PC-3 (cell line): ENCODE results near the gene LRRC51. TPM values are rescaled to one million over a fixed set of nuclear protein-coding genes. Genes with fewer than 3 reads are reported as not detected.
A peak's percentile ranks its signal among the peaks of the same experiment; 100 is the strongest.

Experiments used
- ATAC-seq: fragments of 200-7000 bp; cut with Tn5 transposase; 2 replicates; pipeline ENCODE4 v1.9.1; 2020; ENCODE audit warnings: mild to moderate bottlenecking, moderate library complexity
- Bru-seq: library from RNA; stranded (reverse); fragments of 400-500 nt; gene quantifications from one replicate; lab custom pipeline; 2021; lab: Mats Ljungman, UMichigan
- BruChase-seq, 2 experiments: library from RNA; stranded (reverse); fragments of 400-500 nt; gene quantifications; one replicate each; lab custom pipeline; 2021; lab: Mats Ljungman, UMichigan
- BruUV-seq: library from RNA; stranded (reverse); fragments of 400-500 nt; replicated peaks from 2 replicates; lab custom pipeline; 2021; lab: Mats Ljungman, UMichigan
- CTCF ChIA-PET: fragments of 300-600 bp; sonication (Branson Sonifier 250); formaldehyde crosslinking; loops from one replicate; lab custom pipeline; 2022; ENCODE audit warnings: antibody characterized with exemption; lab: Charles Lee
- POLR2A ChIA-PET: fragments of 300-600 bp; sonication (Branson Sonifier 250); formaldehyde crosslinking; loops from one replicate; lab custom pipeline; 2022; ENCODE audit warnings: antibody characterized with exemption; ENCODE audit not compliant: unreplicated experiment; lab: Charles Lee
- DNase-seq: peaks from one replicate; pipeline ENCODE4 v3.0.0-alpha.2; 2015
- H2AFZ ChIP-seq: fragments of 300-600 bp; sonication (generic); 2 replicates; pipeline ENCODE4 v1.6.0; 2016; ENCODE audit warnings: antibody characterized with exemption, low read length
- H3F3A ChIP-seq: fragments of 300-600 bp; sonication (generic); one replicate; pipeline ENCODE4 v1.6.0; 2017; ENCODE audit warnings: antibody characterized with exemption, low read length, control low read depth, mild to moderate bottlenecking; ENCODE audit not compliant: unreplicated experiment
- H3K27ac ChIP-seq: fragments of 300-600 bp; sonication (generic); 2 replicates; pipeline ENCODE4 v1.5.1; 2016; ENCODE audit warnings: mild to moderate bottlenecking, low read length
- H3K27me3 ChIP-seq: fragments of 300-600 bp; sonication (generic); 2 replicates; pipeline ENCODE4 v1.6.1; 2016; ENCODE audit warnings: low read length, mixed read lengths
- H3K36me3 ChIP-seq: fragments of 300-600 bp; sonication (generic); 2 replicates; pipeline ENCODE4 v1.6.1; 2016; ENCODE audit warnings: low read depth, mixed run types, low read length, mixed read lengths
- H3K4me1 ChIP-seq: fragments of 300-600 bp; sonication (generic); 2 replicates; pipeline ENCODE4 v1.5.1; 2016; ENCODE audit warnings: low read length; ENCODE audit not compliant: insufficient read depth
- H3K4me2 ChIP-seq: fragments of 300-600 bp; sonication (generic); 2 replicates; pipeline ENCODE4 v1.6.0; 2016; ENCODE audit warnings: low read length
- H3K4me3 ChIP-seq: fragments of 300-600 bp; sonication (generic); 2 replicates; pipeline ENCODE4 v1.5.1; 2016; ENCODE audit warnings: mild to moderate bottlenecking, low read length, mixed read lengths
- H3K79me2 ChIP-seq: fragments of 300-600 bp; sonication (generic); 2 replicates; pipeline ENCODE4 v1.6.1; 2017; ENCODE audit warnings: low read length, mixed read lengths
- H3K9ac ChIP-seq: fragments of 300-600 bp; sonication (generic); 2 replicates; pipeline ENCODE4 v1.6.0; 2016; ENCODE audit warnings: mild to moderate bottlenecking, low read length
- H3K9me2 ChIP-seq: fragments of 300-600 bp; sonication (generic); replicated peaks from 2 replicates; pipeline ENCODE4 v1.6.1; 2016; ENCODE audit warnings: mixed run types, low read length, mixed read lengths
- H3K9me3 ChIP-seq: fragments of 300-600 bp; sonication (generic); 2 replicates; pipeline ENCODE4 v1.6.1; 2016; ENCODE audit warnings: low read length, mixed read lengths
- H4K20me1 ChIP-seq: fragments of 300-600 bp; sonication (generic); 2 replicates; pipeline ENCODE4 v1.6.1; 2016; ENCODE audit warnings: low read length, mixed read lengths
- CTCF ChIP-seq: fragments of 300-600 bp; sonication (generic); conservative IDR thresholded peaks from 2 replicates; pipeline ENCODE4 v1.5.1; 2017; ENCODE audit warnings: antibody characterized with exemption, low read depth, mild to moderate bottlenecking, low read length
- EZH2 ChIP-seq: fragments of 300-600 bp; sonication (generic); IDR thresholded peaks from one replicate; pipeline ENCODE4 v1.6.1; 2017; ENCODE audit warnings: antibody characterized with exemption, mild to moderate bottlenecking, low read length; ENCODE audit not compliant: unreplicated experiment
- EZH2phosphoT487 ChIP-seq: fragments of 300-600 bp; sonication (generic); IDR thresholded peaks from 2 replicates; pipeline ENCODE4 v1.6.1; 2018; ENCODE audit warnings: mild to moderate bottlenecking, antibody characterized with exemption, low read length, borderline replicate concordance
- intact Hi-C: fragments of 100-400 bp; cut with micrococcal nuclease; formaldehyde crosslinking; loops from 2 replicates; pipeline ENCODE4 v1.9.0; 2023
- long read RNA-seq: library from polyadenylated mRNA; unstranded; transcript quantifications from one replicate; pipeline ENCODE4 v2.0.0, GENCODE V29; 2021; ENCODE audit not compliant: unreplicated experiment
- total RNA-seq: library from RNA; depleted of rRNA; stranded (reverse); fragments of >200 nt; gene quantifications from 2 replicates; pipeline ENCODE4 v1.2.3, GENCODE V29; 2014; rRNA removed

LRRC51 gene, protein sequence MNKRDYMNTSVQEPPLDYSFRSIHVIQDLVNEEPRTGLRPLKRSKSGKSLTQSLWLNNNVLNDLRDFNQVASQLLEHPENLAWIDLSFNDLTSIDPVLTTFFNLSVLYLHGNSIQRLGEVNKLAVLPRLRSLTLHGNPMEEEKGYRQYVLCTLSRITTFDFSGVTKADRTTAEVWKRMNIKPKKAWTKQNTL
- total RNA-seq (5.8 and 6.6 TPM in 2 replicates), Bru-seq, nascent RNA (percentile 31 among the genes with signal in this experiment), BruChase-seq, experiment 1, labeled RNA remaining after a 6-hour chase (percentile 47 among the genes with signal in this experiment), BruChase-seq, experiment 2, labeled RNA remaining after a 2-hour chase (percentile 40 among the genes with signal in this experiment)
- long read RNA-seq, partial matches to known transcripts = 1 of 7 reads
- long read RNA-seq, other reads (novel, unspliced or antisense) = 1 of 7 reads

GRCh38 chr11:72080326-72081183 lies at the start of gene LRRC51, which contains the start of gene NUMA1:
Gene LRRC51, plus strand, starts transcription at chr11:72080850. Its CDS starts 8,234 bp downstream, at chr11:72089084.
Gene NUMA1, minus strand, starts transcription at chr11:72080542. Its CDS starts 44,599 bp downstream, at chr11:72035943.
- Histone ChIP-seq H3K4me2 (peak within 1 kb of the TSS; percentile 85), H3K27ac (peak within 1 kb of the TSS; percentile 69), H2AFZ (peak within 1 kb of the TSS; percentile 93), H4K20me1 (peaks cover 12% of the 10 kb centered on the region; the same call in 1 of the 2 replicates), H3K9ac (peak within 1 kb of the TSS; percentile 78), H3K4me3 (peak within 1 kb of the TSS; percentile 86), H3K36me3 (no peaks in the 10 kb centered on the region; the same call in 1 of the 2 replicates), H3K4me1 (peaks cover 31% of the 10 kb centered on the region), H3F3A (no peaks in the 10 kb centered on the region), H3K79me2 (peaks cover 47% of the 10 kb centered on the region), H3K9me3 (no peaks in the 10 kb centered on the region), H3K27me3 (no peaks in the 10 kb centered on the region), H3K9me2 (no peaks in the 10 kb centered on the region)
- ATAC-seq (peak; percentile 93), DNase-seq (peak; percentile 100)
- ChIA-PET POLR2A (no interaction called here), CTCF (no interaction called here)
- TF ChIP-seq EZH2 (no peak), CTCF (no peak), EZH2phosphoT487 (no peak)
- no TSS peak for BruUV-seq
- intact Hi-C loops = loop anchor here (1.0 to 2.0 kb wide), 5 partner anchors 8 to 56 kb away; partner anchors contain the start of genes ANAPC15 and LAMTOR1

- intact Hi-C loops = no loop called here
- ChIA-PET POLR2A (no interaction called here), CTCF (no interaction called here)
- H3K27ac ChIP-seq = no peak overlapping the region
- ATAC-seq (no peak), DNase-seq (no peak)
- H3K4me2 ChIP-seq = no peak overlapping the region
- no peaks in the 10 kb centered on the region for H3K9me3 ChIP-seq
- H3K9me2 ChIP-seq = no peaks in the 10 kb centered on the region
- H3K79me2 ChIP-seq = peaks cover 64% of the 10 kb centered on the region
- no peaks in the 10 kb centered on the region for H3F3A ChIP-seq
- peaks cover 27% of the 10 kb centered on the region for H3K36me3 ChIP-seq
- no peaks in the 10 kb centered on the region for H3K27me3 ChIP-seq
- no peak overlapping the region for H2AFZ ChIP-seq
- H3K4me1 ChIP-seq = peaks cover 27% of the 10 kb centered on the region
- no peak overlapping the region for H3K4me3 ChIP-seq
- TF ChIP-seq EZH2 = no peak
- no peak for TF ChIP-seq EZH2phosphoT487
- 0 out of 2 replicates have a peak, but pooled peaks cover 8% of the 10 kb centered on the region for H4K20me1 ChIP-seq
- no TSS peak for BruUV-seq
- H3K9ac ChIP-seq = no peak overlapping the region
These were observed 44.0 kb upstream of the LRRC51 start for GRCh38 chr11:72036687-72037086.
